K562 (cell line): ENCODE results near the gene OSTF1.

Experiments used
- CC2D1A ChIP-seq: fragments of 450-650 bp; IDR thresholded peaks from 2 replicates; pipeline ENCODE4 v1.6.1; 2017; ENCODE audit warnings: mild to moderate bottlenecking
- CTCF ChIP-seq, 3 experiments: IDR thresholded peaks in 2 of 3; conservative IDR thresholded peaks in 1 of 3; 2 replicates each; pipeline ENCODE4 v1.5.1; 2011 to 2012; ENCODE audit warnings: low read length in 3 of 3, mild to moderate bottlenecking in 3 of 3, control low read depth in 2 of 3, improper control_type of control experiment in 1 of 3, inconsistent platforms in 1 of 3, low read depth in 1 of 3, mixed read lengths in 1 of 3, moderate library complexity in 1 of 3; ENCODE audit not compliant: insufficient read depth in 2 of 3
- GTF2F1 ChIP-seq: IDR thresholded peaks from 2 replicates; pipeline ENCODE4 v1.6.1; 2011; ENCODE audit warnings: low read depth, low read length, improper control_type of control experiment
- HDAC6 ChIP-seq: IDR thresholded peaks from 2 replicates; pipeline ENCODE4 v1.6.1; 2012; ENCODE audit warnings: low read depth, mild to moderate bottlenecking, control low read depth, inconsistent platforms, low read length, moderate library complexity
- JUN ChIP-seq, 2 experiments: sonication (generic) in 1 of 2; formaldehyde crosslinking in 1 of 2; IDR thresholded peaks; 2 replicates each; pipeline versions ENCODE4 v1.6.1 to v1.8.0; 2012 to 2022; ENCODE audit warnings: borderline replicate concordance in 2 of 2, mild to moderate bottlenecking in 2 of 2, improper control_type of control experiment in 1 of 2, low read depth in 1 of 2, low read length in 1 of 2, missing genetic modification reagents in 1 of 2
- MCM7 ChIP-seq, 2 experiments: fragments of 450-650 bp; IDR thresholded peaks; 2 replicates each; pipeline ENCODE4 v1.6.1; 2016 to 2018
- NCOR1 ChIP-seq: fragments of 450-650 bp; IDR thresholded peaks from 2 replicates; pipeline ENCODE4 v1.6.1; 2016; ENCODE audit warnings: mild to moderate bottlenecking, moderate library complexity
- PRPF4 ChIP-seq: fragments of 200-400 bp; formaldehyde crosslinking; IDR thresholded peaks from one replicate; pipeline ENCODE4 v1.6.1; 2017; ENCODE audit warnings: low read length, low read depth, mild to moderate bottlenecking; ENCODE audit not compliant: insufficient read depth, poor library complexity, severe bottlenecking
- REST ChIP-seq, 2 experiments: fragments of 450-650 bp; formaldehyde crosslinking in 1 of 2; IDR thresholded peaks; 2 replicates each; pipeline versions ENCODE4 v1.4.0 to v1.6.1; 2014 to 2020; ENCODE audit warnings: mild to moderate bottlenecking in 2 of 2, borderline replicate concordance in 1 of 2, low read depth in 1 of 2
- SIN3A ChIP-seq, 2 experiments: fragments of 150-350 bp in 1 of 2; IDR thresholded peaks; 2 replicates each; pipeline ENCODE4 v1.6.1; 2011 to 2016; ENCODE audit warnings: borderline replicate concordance in 2 of 2, low read depth in 2 of 2, low read length in 2 of 2, mild to moderate bottlenecking in 2 of 2, moderate library complexity in 2 of 2; ENCODE audit not compliant: control insufficient read depth in 1 of 2
- SMC3 ChIP-seq: conservative IDR thresholded peaks from 2 replicates; pipeline ENCODE4 v1.6.1; 2011; ENCODE audit warnings: low read depth, low read length, improper control_type of control experiment; ENCODE audit not compliant: insufficient read depth

- TF ChIP-seq HDAC6, result no peak
- TF ChIP-seq SMC3, result no peak
- TF ChIP-seq JUN (IDR thresholded peaks at IDR 0.05; ENCODE audit: borderline replicate concordance, low read depth, low read length), result no peak
- no peak for TF ChIP-seq JUN (CRISPR knock-in tag; IDR thresholded peaks at IDR 0.05; ENCODE audit: borderline replicate concordance)
- no peak for TF ChIP-seq REST (IDR thresholded peaks at IDR 0.05; ENCODE audit: borderline replicate concordance)
- no peak for TF ChIP-seq REST (CRISPR knock-in tag; IDR thresholded peaks at IDR 0.05; ENCODE audit: low read depth)
- no peak for TF ChIP-seq CTCF (IDR thresholded peaks at IDR 0.05 in 2 of 3, conservative IDR thresholded peaks at IDR 0.05 in 1 of 3; ENCODE audit: insufficient read depth in 2 of 3, low read depth in 1 of 3, low read length in 3 of 3)
- TF ChIP-seq MCM7 (IDR thresholded peaks at IDR 0.05), result no peak
- no peak for TF ChIP-seq CC2D1A
- TF ChIP-seq NCOR1, result no peak
- no peak for TF ChIP-seq SIN3A (IDR thresholded peaks at IDR 0.05; ENCODE audit: borderline replicate concordance in 2 of 2, control insufficient read depth in 1 of 2, low read depth in 2 of 2, low read length in 2 of 2)
- no peak for TF ChIP-seq GTF2F1
- TF ChIP-seq PRPF4, result no peak
Observed at GRCh38 chr9:75190762-75191161, 102.4 kb downstream of the OSTF1 start.
